Peyer's patch (tissue), 4 donors: Measurements from ENCODE around the gene ELOVL5. TPM values are rescaled to one million over a fixed set of nuclear protein-coding genes. Genes with fewer than 3 reads are reported as not detected.

Experiments used
- DNase-seq, 3 donors: peaks; one replicate each; pipeline ENCODE4 v3.0.0-alpha.2; 2017 to 2019
- H3K27ac ChIP-seq, 4 donors: fragments of 200-600 bp; sonication (generic); one replicate each; pipeline ENCODE4 v1.5.1; 2016 to 2019
- H3K27me3 ChIP-seq, 2 donors: fragments of 200-600 bp; sonication (generic); one replicate each; pipeline ENCODE4 v1.5.1; 2019
- H3K36me3 ChIP-seq, 3 donors: fragments of 200-600 bp; sonication (generic); one replicate each; pipeline ENCODE4 v1.5.1; 2016 to 2019
- H3K4me1 ChIP-seq, 4 donors: fragments of 200-600 bp; sonication (generic); one replicate each; pipeline ENCODE4 v1.5.1; 2016 to 2019
- H3K4me3 ChIP-seq, 4 donors: fragments of 200-600 bp; sonication (generic); 1 replicate in 3 of 4; 2 replicates in 1 of 4; pipeline ENCODE4 v1.5.1; 2016 to 2019; ENCODE audit warnings: mild to moderate bottlenecking in 1 of 4
- H3K9me3 ChIP-seq, 4 donors: fragments of 200-600 bp; sonication (generic); one replicate each; pipeline ENCODE4 v1.5.1; 2016 to 2019; ENCODE audit warnings: mild to moderate bottlenecking in 1 of 4
- CTCF ChIP-seq, 6 experiments: fragments of 450-650 bp in 4 of 6; fragments of 200-600 bp in 2 of 6; sonication (generic) in 1 of 6; IDR thresholded peaks; one replicate each; pipeline ENCODE4 v1.5.1; 2017 to 2019; ENCODE audit warnings: antibody characterized with exemption in 6 of 6, mild to moderate bottlenecking in 3 of 6, moderate library complexity in 1 of 6
- POLR2A ChIP-seq, 2 donors: fragments of 450-650 bp; IDR thresholded peaks; one replicate each; pipeline ENCODE4 v1.5.1; 2017; ENCODE audit warnings: antibody characterized with exemption in 2 of 2, mild to moderate bottlenecking in 2 of 2, moderate library complexity in 2 of 2
- total RNA-seq, 4 donors: library from RNA; depleted of rRNA; stranded (reverse); fragments of >200 nt; gene quantifications; one replicate each; pipeline ENCODE4 v1.1.0, GENCODE V29; 2016

The ELOVL5 gene
- 100 to 1,000 TPM in 1 of 4 donors, 10 to 100 TPM in 3; 40.3 to 101 (median 78.6) TPM for total RNA-seq

GRCh38 chr6:53348371-53349208 lies at the start of gene ELOVL5:
Gene ELOVL5, minus strand, starts transcription at chr6:53348950. Its CDS starts 53,251 bp downstream, at chr6:53295699.
- peak; percentile 55 to 78 for TF ChIP-seq POLR2A (IDR thresholded peaks at IDR 0.05)
- peak in 1 of 6 experiments; percentile 11 for TF ChIP-seq CTCF (IDR thresholded peaks at IDR 0.05)
- DNase-seq: peak; percentile 93 to 100 (median 99)
- Histone ChIP-seq H3K4me1 (peaks cover 0 to 8% (median 2%) of the 10 kb centered on the region in 4 donors), H3K27ac (peak within 1 kb of the TSS; percentile 93 to 97 (median 96)), H3K4me3 (peak within 1 kb of the TSS; percentile 69 to 88 (median 80)), H3K36me3 (no peaks in the 10 kb centered on the region), H3K27me3 (no peaks in the 10 kb centered on the region), H3K9me3 (no peaks in the 10 kb centered on the region)

- TF ChIP-seq POLR2A (IDR thresholded peaks at IDR 0.05) (no peak), CTCF (IDR thresholded peaks at IDR 0.05) (no peak)
- H3K36me3 ChIP-seq: no peaks in the 10 kb centered on the region
- no peaks in the 10 kb centered on the region for H3K27me3 ChIP-seq
- H3K27ac ChIP-seq: no peak overlapping the region
- no peak for DNase-seq
- no peaks in the 10 kb centered on the region for H3K4me1 ChIP-seq
- no peak overlapping the region for H3K4me3 ChIP-seq
- no peaks in the 10 kb centered on the region for H3K9me3 ChIP-seq
These were observed 48.5 kb upstream of the ELOVL5 start for GRCh38 chr6:53397283-53397682.

GRCh38 chr6:53395986-53396385 lies 47.2 kb upstream of the ELOVL5 start:
- H3K9me3 ChIP-seq: no peaks in the 10 kb centered on the region
- DNase-seq: no peak
- no peaks in the 10 kb centered on the region for H3K27me3 ChIP-seq
- H3K4me3 ChIP-seq: no peak overlapping the region
- no peaks in the 10 kb centered on the region for H3K36me3 ChIP-seq
- TF ChIP-seq POLR2A (IDR thresholded peaks at IDR 0.05) (no peak), CTCF (IDR thresholded peaks at IDR 0.05) (no peak)
- no peak overlapping the region for H3K27ac ChIP-seq
- H3K4me1 ChIP-seq: no peaks in the 10 kb centered on the region

- H3K4me1 ChIP-seq: no peaks in the 10 kb centered on the region
- H3K27me3 ChIP-seq: no peaks in the 10 kb centered on the region
- no peak for DNase-seq
- H3K27ac ChIP-seq: no peak overlapping the region
- H3K9me3 ChIP-seq: no peaks in the 10 kb centered on the region
- TF ChIP-seq CTCF (IDR thresholded peaks at IDR 0.05): no peak
- no peak overlapping the region for H3K4me3 ChIP-seq
- H3K36me3 ChIP-seq: no peaks in the 10 kb centered on the region
These were observed 46.0 kb upstream of the ELOVL5 start for GRCh38 chr6:53394704-53395103.

GRCh38 chr6:53391170-53391569 lies 42.4 kb upstream of the ELOVL5 start:
- TF ChIP-seq POLR2A (IDR thresholded peaks at IDR 0.05) (no peak), CTCF (IDR thresholded peaks at IDR 0.05) (no peak)
- Histone ChIP-seq H3K27me3 (no peaks in the 10 kb centered on the region), H3K4me1 (no peaks in the 10 kb centered on the region), H3K36me3 (no peaks in the 10 kb centered on the region), H3K9me3 (no peaks in the 10 kb centered on the region), H3K27ac (no peak overlapping the region), H3K4me3 (no peak overlapping the region)
- no peak for DNase-seq
